HG02588 (cell line): ENCODE results near the gene ANKRD29.
"Not testable (repeated sequence)": the region's sequence is repeated elsewhere in the genome, so short reads cannot be mapped to it uniquely, and the experiment has no call there.

Experiments used
- ATAC-seq: cut with Tn5 transposase; IDR thresholded peaks from one replicate; pipeline ENCODE4 v1.9.1; 2021; ENCODE audit warnings: mild to moderate bottlenecking, moderate library complexity; ENCODE audit not compliant: unreplicated experiment

ANKRD29 gene

DNA sequence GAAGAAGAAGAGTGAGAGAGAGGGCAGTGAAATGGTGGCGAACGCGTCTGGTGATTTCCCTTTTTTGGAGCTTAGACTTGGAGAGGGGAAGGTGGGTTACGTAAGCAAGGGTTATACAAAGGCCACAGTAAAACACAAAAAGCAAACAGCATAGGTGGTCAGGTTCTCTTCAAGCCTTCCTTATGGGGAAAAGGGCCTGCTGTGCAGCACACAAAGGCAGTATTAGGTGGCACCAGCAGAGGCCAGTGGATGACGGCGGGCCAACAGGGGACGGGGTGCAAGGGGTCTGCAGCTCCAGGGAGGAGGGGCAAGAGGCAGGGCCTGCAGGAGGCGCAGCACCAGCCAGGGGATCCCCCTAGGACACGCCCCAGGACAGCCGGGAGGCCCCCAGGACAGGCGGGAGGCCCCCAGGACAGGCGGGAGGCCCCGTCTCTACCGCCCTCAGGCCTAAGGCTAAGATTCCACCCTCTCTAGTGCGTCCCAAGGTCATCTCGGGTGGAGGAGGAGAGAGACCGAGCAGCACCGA is 43.8 kb downstream of the ANKRD29 start:
- peak; percentile 48 for ATAC-seq

DNA sequence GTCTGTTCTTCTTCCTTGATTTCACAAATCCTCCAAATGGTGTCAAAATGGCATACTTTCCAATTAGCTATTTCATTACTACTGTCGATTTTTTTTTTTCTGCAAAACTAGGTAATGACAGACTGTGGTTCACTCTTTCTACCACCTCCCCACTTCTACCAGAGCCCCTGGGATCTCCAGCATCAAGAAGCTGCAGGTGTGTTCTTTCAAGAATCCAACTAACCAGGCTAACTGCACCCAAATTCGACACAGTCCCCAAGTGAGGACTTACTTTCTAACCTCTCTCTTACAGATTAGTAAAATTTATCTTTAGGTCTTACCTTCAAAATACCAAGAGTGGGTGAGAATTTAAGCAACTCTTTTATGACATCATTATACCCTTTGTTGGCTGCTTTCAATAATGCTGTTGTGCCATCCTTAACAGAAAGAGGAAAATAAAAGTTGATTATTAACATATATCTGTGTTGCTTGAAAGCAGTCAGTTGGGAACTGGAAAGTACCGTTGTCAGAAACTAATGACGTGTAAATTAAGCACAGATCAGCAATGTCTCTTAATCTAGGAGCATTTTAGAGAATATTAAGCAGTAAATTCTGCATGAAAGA is 45.2 kb downstream of the ANKRD29 start:
- ATAC-seq = peak; percentile 41

DNA sequence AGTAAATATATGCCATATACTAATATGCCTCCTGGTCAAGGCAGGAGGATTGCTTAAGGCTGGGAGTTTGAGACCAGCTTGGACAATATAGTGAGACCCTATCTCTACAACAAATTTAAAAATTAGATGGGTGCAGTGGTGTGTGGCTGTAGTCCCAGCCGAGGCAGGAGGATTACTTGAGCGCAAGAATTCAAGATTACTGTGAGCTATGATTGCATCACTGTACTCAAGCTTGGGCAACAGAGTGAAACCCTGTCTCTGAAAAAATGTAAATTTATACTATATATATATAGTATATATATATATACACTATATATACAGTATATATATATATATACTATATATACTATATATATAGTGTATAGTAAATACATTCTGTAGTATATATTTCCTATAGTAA is 46.5 kb downstream of the ANKRD29 start:
- ATAC-seq = no peak

DNA sequence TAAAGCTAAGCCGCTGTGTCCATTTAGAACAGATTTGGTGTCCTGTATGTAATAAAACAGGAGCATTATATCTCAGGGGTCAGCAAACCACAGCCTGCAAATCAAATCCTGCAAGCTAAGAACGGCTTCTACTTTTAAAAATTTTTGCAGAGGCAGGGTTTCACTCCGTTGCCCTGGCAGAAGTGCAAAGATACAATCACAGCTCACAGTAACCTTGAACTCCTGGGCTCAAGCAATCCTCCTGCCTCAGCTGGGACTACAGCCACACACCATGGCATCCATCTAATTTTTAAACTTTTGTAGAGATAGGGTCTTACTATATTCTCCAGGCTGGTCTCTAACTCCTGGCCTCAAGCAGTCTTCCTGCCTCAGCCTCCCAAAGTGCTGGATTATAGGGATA is 47.8 kb downstream of the ANKRD29 start:
- ATAC-seq = no peak

DNA sequence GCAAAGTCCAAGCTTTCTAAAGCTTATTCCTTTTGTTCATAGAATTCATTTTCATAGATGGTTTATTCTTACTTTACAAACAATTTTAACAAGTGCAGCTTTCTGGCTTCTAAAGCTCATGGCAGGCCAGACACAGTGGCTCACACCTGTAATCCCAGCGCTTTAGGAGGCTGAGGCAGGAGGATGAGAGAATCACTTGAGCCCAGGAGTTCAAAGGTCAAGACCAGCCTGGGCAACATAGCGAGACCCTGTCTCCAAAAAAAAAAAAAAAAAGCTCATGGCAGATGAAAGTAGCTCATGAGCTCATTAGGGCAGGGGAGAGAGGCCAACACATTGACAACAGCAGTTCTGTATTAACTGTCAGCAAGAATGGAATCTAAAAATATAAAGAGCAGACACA is 48.3 kb downstream of the ANKRD29 start:
- no peak for ATAC-seq

DNA sequence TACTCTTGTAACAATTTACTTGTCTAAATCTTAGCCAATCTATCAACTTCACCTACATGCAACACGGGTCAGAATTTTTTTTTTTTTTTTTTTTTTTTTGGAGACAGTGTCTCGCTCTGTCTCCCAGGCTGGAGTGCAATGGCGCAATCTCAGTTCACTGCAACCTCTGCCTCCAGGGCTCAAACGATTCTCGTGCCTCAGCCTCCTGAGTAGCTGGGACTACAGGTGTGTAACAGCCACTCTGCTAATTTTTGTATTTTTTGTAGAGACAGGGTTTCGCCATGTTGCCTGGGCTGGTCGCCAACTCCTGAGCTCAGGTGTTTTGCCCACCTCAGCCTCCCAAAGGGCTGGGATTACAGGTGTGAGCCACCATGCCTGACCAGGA is 49.6 kb downstream of the ANKRD29 start:
- not testable (repeated sequence) for ATAC-seq

DNA sequence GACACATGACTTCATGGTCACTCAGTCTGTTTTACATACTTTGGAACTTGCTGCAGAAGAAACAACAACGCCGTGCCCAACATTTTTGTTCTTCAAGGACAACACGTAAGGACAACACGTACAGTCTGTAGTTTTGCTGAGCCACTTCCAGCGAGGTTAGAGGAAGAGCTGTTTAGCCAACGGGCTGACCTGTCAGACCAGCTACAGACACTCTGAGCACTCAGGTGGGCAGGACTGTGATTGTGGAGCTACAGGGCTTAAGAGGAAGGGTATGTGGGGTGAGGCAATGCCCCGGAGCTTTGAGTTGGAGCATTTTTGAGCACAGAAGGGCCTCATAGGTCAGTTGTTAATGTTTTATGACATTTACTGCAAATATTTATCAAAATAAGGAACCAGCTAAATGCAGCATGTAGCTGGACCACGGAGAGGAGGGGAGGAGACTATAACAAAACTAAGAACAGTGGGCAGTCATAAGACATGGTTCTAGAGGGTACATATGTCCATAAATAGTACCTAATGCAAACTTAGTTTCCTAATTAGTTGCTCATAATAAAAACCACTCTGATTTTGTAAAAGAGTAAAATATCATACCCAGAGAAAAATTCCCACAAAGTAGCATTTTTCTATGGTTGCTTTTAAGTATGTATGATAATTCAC is 50.1 kb downstream of the ANKRD29 start:
- no peak for ATAC-seq

DNA sequence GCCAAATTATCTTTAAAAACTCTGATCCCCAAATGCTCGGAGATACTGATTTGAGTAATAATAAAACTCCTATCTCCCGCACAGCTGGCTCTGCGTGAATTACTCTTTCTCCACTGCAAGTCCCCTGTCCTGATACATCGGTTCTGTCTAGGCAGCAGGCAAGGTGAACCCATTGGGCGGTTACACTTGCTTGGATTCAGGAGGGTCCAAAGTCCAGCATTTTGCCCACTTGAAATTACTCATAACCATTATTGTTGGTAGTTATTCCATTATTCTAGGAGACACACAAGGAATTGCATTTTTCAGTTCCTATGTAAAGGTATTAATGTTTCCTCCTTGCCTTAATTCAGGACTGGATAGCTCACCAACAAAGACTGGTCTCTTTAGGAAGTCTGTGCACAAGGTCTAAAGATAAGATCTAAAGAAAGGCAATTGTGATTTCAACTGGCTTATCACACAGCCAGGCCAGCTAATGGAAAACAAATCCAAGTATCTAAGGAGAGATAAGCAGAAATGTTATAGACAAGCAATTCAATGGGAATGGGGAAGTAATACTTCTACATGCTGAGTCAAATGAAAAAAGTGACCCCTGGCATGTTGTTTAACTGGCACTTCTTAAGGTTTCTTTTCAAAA is 53.2 kb downstream of the ANKRD29 start:
- no peak for ATAC-seq

DNA sequence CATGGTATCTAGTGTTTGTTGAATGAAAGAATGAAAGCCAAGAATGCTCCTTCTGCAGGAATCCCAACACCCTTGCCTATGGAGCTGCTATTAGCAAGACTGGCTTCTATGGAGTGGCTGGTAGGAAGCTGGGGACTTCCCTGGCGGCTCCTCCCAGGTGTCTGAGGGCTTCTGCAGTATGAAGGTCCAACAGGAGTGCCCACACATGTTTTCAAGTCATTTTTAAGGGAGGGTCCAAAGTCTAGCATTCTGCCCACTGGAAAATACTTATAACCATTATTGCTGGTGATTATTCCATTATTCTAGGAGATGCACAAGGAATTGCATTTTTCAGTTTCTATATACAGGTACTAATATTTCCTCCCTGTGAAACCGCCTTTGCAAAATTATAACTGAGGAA is 54.5 kb downstream of the ANKRD29 start:
- ATAC-seq = no peak

DNA sequence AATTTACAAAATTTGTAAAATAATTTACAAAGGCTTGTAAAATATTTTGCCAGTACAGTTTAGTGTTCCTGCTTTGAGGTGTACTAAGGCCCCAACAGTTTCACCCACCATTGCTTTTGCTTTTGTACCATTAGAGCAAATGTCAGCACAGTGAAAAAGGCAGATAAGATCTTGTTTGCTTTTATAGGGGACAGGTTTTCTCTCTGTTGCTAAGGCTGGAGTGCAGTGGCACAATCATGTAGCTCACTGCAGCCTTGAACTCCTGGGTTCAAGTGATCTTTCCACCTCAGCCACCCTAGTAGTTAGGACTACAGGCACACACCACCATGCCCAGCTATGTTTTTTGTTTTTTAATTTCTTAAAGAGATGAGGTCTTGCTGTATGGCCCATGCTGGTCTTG is 56.8 kb downstream of the ANKRD29 start:
- no peak for ATAC-seq

DNA sequence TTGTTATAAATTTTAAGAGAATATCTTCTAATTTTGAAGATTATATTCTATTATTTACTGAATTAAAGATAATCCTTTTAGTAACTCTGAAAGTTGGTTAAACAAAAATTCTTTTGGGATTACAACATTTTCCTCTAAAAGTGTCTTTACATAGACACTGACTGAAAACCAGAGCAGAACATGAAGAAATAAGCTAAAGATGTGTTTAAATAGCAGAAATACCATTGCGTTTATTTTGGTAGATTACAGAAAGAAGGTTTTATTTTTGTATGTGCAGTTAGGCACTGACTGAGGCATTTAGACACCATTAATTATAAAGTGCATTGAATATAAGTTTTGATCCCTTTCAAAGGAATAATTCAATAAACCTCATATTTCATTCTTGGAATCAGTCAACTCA is 62.9 kb downstream of the ANKRD29 start:
- ATAC-seq = no peak

DNA sequence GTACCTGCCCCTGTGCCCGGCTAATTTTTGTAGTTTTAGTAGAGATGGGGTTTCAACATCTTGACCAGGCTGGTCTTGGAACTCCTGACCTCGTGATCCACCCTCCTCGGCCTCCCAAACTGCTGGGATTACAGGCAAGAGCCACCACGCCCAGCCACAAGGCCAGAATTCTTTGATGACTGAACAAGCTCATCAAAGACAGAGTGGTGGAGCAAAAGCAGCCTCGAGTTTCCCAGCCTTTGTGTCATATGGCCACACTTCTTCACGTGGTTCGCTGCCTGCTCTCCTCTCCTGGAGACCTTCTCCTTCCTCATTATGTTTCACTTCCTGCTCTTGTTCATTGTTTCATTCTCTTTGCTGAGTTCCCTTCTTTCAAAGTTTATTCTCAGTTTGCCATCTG is 66.5 kb downstream of the ANKRD29 start:
- ATAC-seq = no peak

DNA sequence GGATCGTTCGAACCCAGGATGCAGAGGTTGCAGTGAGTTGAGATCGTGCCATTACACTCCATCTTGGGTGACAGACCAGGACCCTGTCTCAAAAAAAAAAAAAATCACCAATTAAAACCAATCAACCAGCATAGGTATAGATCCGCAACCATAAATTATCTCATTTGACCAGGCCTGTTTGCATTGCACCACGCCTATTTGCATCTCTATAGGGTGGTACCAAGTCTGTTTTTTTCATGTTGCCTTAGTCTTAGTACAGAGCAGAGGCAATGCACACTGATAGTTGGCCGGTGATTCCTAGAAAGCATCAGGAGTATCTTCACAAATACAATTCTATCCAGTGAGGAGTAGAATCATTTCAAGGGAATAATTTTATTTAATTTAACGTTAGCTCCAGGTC is 67.1 kb downstream of the ANKRD29 start:
- no peak for ATAC-seq

DNA sequence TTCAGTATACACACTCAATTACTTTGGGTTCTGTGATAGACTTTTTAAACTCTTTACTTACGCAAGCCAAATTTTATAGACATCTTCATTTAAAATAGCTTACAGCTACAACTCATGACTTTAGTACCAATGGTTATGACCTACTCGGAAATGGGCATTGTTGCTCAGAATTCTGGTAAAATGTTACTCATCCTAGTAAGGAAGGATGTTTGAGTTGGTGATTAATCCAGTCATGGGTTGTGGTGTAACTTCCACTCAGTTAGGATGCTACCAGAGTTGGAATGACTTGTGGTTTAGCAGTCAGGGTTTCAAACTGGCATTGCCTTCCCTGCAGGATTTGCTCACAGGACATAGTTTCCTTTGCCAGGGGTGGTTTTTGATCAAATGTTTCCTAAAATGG is 69.0 kb downstream of the ANKRD29 start:
- no peak for ATAC-seq

DNA sequence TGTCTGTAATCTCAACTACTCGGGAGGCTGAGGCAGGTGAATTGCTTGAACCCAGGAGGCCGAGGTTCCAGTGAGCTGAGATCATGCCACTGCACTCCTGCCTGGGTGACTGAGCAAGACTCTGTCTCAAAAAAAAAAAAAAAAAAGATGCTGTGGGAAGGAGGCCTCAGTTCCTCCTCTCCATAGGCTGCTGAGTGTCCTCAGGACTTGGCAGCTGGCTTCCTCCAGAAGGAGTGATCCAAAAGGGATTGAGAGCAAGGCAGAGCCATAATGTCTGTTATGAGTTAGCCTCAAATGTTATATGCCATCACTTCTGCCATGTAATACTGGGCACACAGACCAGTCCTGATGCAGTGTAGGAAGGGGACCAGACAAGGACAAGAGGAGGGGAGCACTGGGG is 69.8 kb downstream of the ANKRD29 start:
- no peak for ATAC-seq

DNA sequence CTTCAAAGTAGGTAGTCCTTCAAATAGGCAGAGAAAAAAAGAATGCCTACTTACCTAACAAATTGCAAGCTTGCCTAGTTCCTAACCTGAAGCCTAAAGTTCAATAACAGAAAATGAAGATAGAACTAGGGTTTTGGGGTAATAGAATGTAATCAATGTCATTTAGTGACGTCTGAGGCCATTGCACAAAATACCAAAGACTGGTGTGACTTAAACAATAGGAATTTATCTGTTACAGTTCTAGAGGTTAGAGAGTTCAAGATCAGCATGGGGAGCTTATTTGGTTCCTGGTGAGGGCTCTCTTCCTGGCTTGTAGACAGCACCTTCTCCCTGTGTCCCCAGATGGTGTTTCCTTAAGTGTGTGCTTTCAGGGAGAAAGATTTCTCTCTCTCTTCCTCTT is 71.7 kb downstream of the ANKRD29 start:
- ATAC-seq = no peak

DNA sequence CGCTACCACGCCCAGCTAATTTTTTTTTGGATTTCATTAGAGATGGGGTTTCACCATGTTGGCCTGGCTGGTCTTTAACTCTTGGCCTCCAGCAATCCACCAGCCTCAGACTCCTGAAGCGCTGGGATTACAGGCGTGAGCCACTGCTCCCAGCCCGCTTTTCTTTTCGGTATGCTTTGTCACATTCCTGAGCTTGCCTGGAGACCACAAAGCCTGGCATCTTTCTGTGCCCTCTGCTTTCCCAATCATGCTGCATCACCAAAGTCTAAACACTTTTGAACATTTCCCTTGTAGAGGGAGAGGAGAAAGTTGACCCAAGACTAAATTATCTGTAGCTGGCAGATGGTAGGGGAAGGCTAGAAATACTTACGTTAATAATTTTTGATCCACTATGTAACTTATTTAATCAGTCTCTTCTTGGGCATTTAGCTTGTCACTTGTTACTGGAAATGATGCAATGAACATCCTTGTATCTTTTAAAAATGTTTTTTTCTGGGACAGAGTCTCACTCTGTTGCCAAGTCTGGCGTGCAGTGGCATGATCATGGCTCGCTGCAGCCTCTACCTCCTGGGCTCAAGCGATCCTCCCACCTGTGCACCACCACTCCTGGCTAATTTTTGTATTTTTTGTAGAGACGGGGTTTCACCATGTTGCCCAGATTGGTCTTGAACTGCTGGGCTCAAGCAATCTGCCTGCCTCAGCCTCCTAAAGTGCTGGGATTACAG is 73.7 kb downstream of the ANKRD29 start:
- no peak for ATAC-seq

DNA sequence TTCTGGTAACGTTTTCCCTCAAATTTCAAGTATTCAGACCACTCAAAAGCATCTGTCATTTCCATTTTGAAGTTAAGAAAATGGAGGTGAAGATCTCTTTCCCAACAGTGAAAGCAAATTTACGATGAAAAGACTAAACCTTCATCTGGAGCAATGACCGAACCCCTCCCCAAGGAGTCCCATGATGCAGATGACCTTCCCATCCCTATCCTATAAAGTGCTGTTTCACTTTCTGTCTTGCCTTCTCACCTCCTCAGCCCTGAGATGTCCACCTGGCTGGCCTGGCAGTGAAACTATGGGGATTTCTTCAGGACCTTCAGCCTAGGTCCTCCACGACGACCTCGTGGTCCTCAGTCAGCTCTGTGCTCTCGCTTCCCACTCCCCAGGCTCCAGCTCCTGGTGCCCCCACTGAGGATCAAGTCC is 75.5 kb downstream of the ANKRD29 start:
- no peak for ATAC-seq

DNA sequence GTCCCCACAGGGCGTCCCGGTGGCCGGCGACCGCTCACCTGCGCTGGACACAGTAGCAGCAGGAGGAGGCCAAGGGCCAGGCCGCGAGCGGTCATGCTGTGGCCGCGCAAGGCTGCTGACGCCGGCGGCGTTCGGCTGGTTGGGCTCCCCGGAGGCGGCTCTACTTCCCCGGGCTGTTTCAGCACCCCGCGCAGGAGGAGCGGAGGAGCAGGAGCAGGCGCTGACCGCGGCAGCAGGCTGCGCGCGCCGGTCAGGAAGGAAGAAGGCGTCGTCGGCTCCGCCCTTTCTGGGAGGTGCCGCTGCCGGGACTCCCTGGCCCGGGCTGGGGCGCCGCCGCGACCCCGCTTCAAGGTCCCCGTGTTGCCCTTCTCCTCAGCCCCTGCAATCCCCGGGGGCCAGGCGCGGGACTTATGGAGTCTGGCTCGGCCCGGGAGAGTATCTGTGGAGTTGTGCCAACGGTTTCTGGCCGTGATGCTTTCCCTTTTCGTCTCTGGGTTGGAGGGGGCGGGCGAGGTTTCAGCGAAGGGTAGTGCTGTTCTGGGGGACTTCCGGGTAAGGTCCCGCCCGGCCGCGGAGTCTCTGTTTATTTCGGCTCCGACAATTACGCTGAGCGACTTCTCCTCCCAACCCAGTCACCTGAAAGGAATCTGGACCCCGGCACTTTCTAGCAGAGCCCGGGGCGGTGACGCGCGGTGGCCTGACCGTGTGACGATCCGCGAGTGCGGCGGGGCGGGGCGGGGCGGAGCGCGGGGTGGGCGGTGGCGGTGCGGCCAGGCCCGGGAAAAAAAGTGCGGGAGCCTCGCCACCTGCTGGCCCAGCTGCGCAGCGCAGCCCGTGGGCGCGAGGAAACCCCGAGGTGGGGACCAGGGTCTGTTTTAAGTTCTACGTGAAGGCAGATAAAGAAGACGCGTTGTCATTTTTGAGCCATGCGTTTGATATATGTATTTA is 76.2 kb downstream of the ANKRD29 start, which contains the start of gene NPC1:
Gene NPC1, minus strand, starts transcription at position 258 of the 948 bp plus-strand sequence. Its CDS starts 163 bp downstream, at position 95.
- ATAC-seq = peak; percentile 87

DNA sequence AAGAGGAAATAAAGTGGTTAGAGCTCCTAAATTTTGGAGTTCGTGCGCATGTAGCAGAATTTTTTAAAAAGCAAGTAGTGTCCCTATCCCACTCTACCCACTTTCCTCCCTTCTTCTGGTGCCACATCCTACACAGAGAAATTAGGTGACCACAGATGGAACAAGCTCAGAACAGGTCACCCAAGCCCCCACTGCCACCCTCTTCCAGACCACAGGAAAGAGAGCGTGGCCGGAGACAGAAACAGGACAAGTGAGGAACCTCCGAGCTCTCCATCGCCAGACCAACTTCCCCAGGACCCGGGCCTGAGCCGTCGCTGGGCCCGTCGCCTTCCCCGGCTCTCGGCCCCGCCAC is 76.8 kb downstream of the ANKRD29 start:
- ATAC-seq = no peak
